SK-N-SH treated with all-trans-retinoic acid at 6 μM for 48 hours (cell line): ENCODE measurements around the gene FANCF.

ENCODE experiments used
- ATAC-seq: fragments of 200-7000 bp; cut with Tn5 transposase; 3 replicates; pipeline ENCODE4 v1.9.1; 2020; ENCODE audit warnings: mild to moderate bottlenecking, moderate library complexity
- ARNTL ChIP-seq: fragments of 450-650 bp; formaldehyde crosslinking; IDR thresholded peaks from 2 replicates; pipeline ENCODE4 v1.5.0; 2020; ENCODE audit warnings: low read depth, mild to moderate bottlenecking, moderate library complexity, borderline replicate concordance
- BACH2 ChIP-seq: fragments of 250-450 bp; sonication (Bioruptor Pico); IDR thresholded peaks from 2 replicates; pipeline ENCODE4 v1.9.0; 2021; ENCODE audit warnings: mild to moderate bottlenecking, borderline replicate concordance
- CREB5 ChIP-seq: fragments of 250-450 bp; sonication (Bioruptor Pico); IDR thresholded peaks from 2 replicates; pipeline ENCODE4 v1.5.1; 2020; ENCODE audit warnings: low read depth, mild to moderate bottlenecking, moderate library complexity
- CSDC2 ChIP-seq: fragments of 250-450 bp; sonication (Bioruptor Pico); IDR thresholded peaks from 2 replicates; pipeline ENCODE4 v1.5.0; 2020; ENCODE audit warnings: mild to moderate bottlenecking, moderate library complexity
- CSRNP3 ChIP-seq: fragments of 250-450 bp; sonication (Bioruptor Pico); IDR thresholded peaks from 2 replicates; pipeline ENCODE4 v1.5.1; 2021; ENCODE audit warnings: mild to moderate bottlenecking, moderate library complexity
- ESRRG ChIP-seq: fragments of 250-450 bp; sonication (Bioruptor Pico); IDR thresholded peaks from 2 replicates; pipeline ENCODE4 v1.6.1; 2021; ENCODE audit warnings: mild to moderate bottlenecking
- GLIS3 ChIP-seq: fragments of 250-450 bp; sonication (Bioruptor Pico); IDR thresholded peaks from 2 replicates; pipeline ENCODE4 v1.5.0; 2020; ENCODE audit warnings: mild to moderate bottlenecking, moderate library complexity
- OSR1 ChIP-seq: fragments of 250-450 bp; sonication (Bioruptor Pico); IDR thresholded peaks from 2 replicates; pipeline ENCODE4 v1.8.0; 2022; ENCODE audit warnings: moderate library complexity, mild to moderate bottlenecking, inconsistent platforms
- PATZ1 ChIP-seq: fragments of 250-450 bp; sonication (Bioruptor Pico); IDR thresholded peaks from 2 replicates; pipeline ENCODE4 v1.8.0; 2020; ENCODE audit warnings: mild to moderate bottlenecking, moderate library complexity, borderline replicate concordance
- PPARA ChIP-seq: fragments of 250-450 bp; sonication (Bioruptor Pico); IDR thresholded peaks from 2 replicates; pipeline ENCODE4 v1.5.0; 2020; ENCODE audit warnings: mild to moderate bottlenecking, borderline replicate concordance
- RARB ChIP-seq: fragments of 250-450 bp; sonication (Bioruptor Pico); IDR thresholded peaks from 2 replicates; pipeline ENCODE4 v1.8.0; 2021; ENCODE audit warnings: mild to moderate bottlenecking, moderate library complexity
- SNAI2 ChIP-seq: fragments of 250-450 bp; sonication (Bioruptor Pico); IDR thresholded peaks from 2 replicates; pipeline ENCODE4 v1.5.0; 2020; ENCODE audit warnings: mild to moderate bottlenecking, moderate library complexity
- TCF4 ChIP-seq: fragments of 250-450 bp; sonication (Bioruptor Pico); IDR thresholded peaks from 2 replicates; pipeline ENCODE4 v1.8.0; 2021; ENCODE audit warnings: mild to moderate bottlenecking, moderate library complexity, borderline replicate concordance
- TOX ChIP-seq: fragments of 250-450 bp; sonication (Bioruptor Pico); IDR thresholded peaks from 2 replicates; pipeline ENCODE4 v1.8.0; 2021; ENCODE audit warnings: mild to moderate bottlenecking, moderate library complexity, borderline replicate concordance
- TSHZ2 ChIP-seq: fragments of 250-450 bp; sonication (Bioruptor Pico); IDR thresholded peaks from 2 replicates; pipeline ENCODE4 v1.5.0; 2020; ENCODE audit warnings: mild to moderate bottlenecking, moderate library complexity
- ZC3H10 ChIP-seq: fragments of 250-450 bp; sonication (Bioruptor Pico); IDR thresholded peaks from 2 replicates; pipeline ENCODE4 v1.5.1; 2021; ENCODE audit warnings: mild to moderate bottlenecking, moderate library complexity
- ZFP30 ChIP-seq: fragments of 450-650 bp; formaldehyde crosslinking; IDR thresholded peaks from 2 replicates; pipeline ENCODE4 v1.5.0; 2022; ENCODE audit warnings: mild to moderate bottlenecking, moderate library complexity
- ZNF565 ChIP-seq: fragments of 450-650 bp; formaldehyde crosslinking; conservative IDR thresholded peaks from 2 replicates; pipeline ENCODE4 v1.5.0; 2020; ENCODE audit warnings: low read depth, mild to moderate bottlenecking, moderate library complexity
- ZNF70 ChIP-seq: fragments of 450-650 bp; formaldehyde crosslinking; IDR thresholded peaks from 2 replicates; pipeline ENCODE4 v1.5.0; 2020; ENCODE audit warnings: mild to moderate bottlenecking, moderate library complexity
- ZNF8 ChIP-seq: fragments of 450-650 bp; formaldehyde crosslinking; IDR thresholded peaks from 2 replicates; pipeline ENCODE4 v1.5.0; 2020; ENCODE audit warnings: mild to moderate bottlenecking, moderate library complexity
- TF ChIP-seq, protein P1 (sequence below): fragments of 250-450 bp; sonication (Bioruptor Pico); IDR thresholded peaks from 2 replicates; pipeline ENCODE4 v1.8.0; 2021; ENCODE audit warnings: low read depth, mild to moderate bottlenecking, moderate library complexity, borderline replicate concordance

Gene FANCF

GRCh38 chr11:22669368-22669767 lies 43.7 kb upstream of the FANCF start:
- TF ChIP-seq TCF4 (CRISPR knock-in tag): no peak
- TF ChIP-seq BACH2 (CRISPR knock-in tag): no peak
- TF ChIP-seq ZFP30: no peak
- no peak for TF ChIP-seq ZNF565 (CRISPR knock-in tag)
- TF ChIP-seq OSR1 (CRISPR knock-in tag): no peak
- no peak for TF ChIP-seq ZC3H10 (CRISPR knock-in tag)
- no peak for TF ChIP-seq GLIS3
- no peak for TF ChIP-seq ESRRG
- no peak for TF ChIP-seq TSHZ2
- TF ChIP-seq ZNF8: no peak
- TF ChIP-seq, protein P1, sequence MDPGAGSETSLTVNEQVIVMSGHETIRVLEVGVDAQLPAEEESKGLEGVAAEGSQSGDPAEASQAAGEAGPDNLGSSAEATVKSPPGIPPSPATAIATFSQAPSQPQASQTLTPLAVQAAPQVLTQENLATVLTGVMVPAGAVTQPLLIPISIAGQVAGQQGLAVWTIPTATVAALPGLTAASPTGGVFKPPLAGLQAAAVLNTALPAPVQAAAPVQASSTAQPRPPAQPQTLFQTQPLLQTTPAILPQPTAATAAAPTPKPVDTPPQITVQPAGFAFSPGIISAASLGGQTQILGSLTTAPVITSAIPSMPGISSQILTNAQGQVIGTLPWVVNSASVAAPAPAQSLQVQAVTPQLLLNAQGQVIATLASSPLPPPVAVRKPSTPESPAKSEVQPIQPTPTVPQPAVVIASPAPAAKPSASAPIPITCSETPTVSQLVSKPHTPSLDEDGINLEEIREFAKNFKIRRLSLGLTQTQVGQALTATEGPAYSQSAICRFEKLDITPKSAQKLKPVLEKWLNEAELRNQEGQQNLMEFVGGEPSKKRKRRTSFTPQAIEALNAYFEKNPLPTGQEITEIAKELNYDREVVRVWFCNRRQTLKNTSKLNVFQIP (CRISPR knock-in tag): no peak
- no peak for TF ChIP-seq CSRNP3 (CRISPR knock-in tag)
- no peak for TF ChIP-seq CREB5 (CRISPR knock-in tag)
- no peak for TF ChIP-seq SNAI2 (CRISPR knock-in tag)
- no peak for TF ChIP-seq PPARA
- no peak for TF ChIP-seq ZNF70 (CRISPR knock-in tag)
- no peak for ATAC-seq

- TF ChIP-seq CSDC2 (CRISPR knock-in tag): no peak
- TF ChIP-seq, protein P1 (CRISPR knock-in tag): no peak
- TF ChIP-seq TCF4 (CRISPR knock-in tag): no peak
- no peak for TF ChIP-seq TSHZ2
- no peak for TF ChIP-seq CSRNP3 (CRISPR knock-in tag)
- no peak for TF ChIP-seq ARNTL (CRISPR knock-in tag)
- no peak for TF ChIP-seq ZFP30
- no peak for TF ChIP-seq ESRRG
- no peak for TF ChIP-seq RARB (CRISPR knock-in tag)
- no peak for TF ChIP-seq SNAI2 (CRISPR knock-in tag)
- TF ChIP-seq BACH2 (CRISPR knock-in tag): no peak
- no peak for TF ChIP-seq OSR1 (CRISPR knock-in tag)
- no peak for TF ChIP-seq TOX (CRISPR knock-in tag)
- TF ChIP-seq PATZ1: no peak
- no peak for TF ChIP-seq ZNF8
- no peak for TF ChIP-seq ZNF70 (CRISPR knock-in tag)
- no peak for ATAC-seq
Measured at GRCh38 chr11:22668005-22668796, 42.6 kb upstream of the FANCF start.
